ENCODE results near the gene MTMR2.

Gene MTMR2

DNA sequence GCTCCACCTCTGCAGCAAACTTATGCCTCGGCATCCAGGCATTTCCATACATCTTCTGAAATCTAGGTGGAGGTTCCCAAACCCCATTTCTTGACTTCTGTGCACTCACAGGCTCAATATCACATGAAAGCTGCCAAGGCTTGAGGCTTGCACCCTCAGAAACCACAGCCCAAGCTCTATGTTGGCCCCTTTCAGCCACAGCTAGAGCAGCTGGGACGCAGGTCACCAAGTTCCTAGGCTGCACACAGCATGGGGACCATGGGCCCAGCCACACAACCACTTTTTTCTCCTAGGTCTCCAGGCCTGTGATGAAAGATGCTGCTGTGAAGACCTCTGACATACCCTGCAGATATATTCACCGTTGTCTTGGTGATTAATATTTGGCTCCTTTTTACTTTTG, 24.7 kb upstream of the MTMR2 start:
- ChIA-PET CTCF (no interaction called here), POLR2A (no interaction called here)
- TF ChIP-seq, protein P1, sequence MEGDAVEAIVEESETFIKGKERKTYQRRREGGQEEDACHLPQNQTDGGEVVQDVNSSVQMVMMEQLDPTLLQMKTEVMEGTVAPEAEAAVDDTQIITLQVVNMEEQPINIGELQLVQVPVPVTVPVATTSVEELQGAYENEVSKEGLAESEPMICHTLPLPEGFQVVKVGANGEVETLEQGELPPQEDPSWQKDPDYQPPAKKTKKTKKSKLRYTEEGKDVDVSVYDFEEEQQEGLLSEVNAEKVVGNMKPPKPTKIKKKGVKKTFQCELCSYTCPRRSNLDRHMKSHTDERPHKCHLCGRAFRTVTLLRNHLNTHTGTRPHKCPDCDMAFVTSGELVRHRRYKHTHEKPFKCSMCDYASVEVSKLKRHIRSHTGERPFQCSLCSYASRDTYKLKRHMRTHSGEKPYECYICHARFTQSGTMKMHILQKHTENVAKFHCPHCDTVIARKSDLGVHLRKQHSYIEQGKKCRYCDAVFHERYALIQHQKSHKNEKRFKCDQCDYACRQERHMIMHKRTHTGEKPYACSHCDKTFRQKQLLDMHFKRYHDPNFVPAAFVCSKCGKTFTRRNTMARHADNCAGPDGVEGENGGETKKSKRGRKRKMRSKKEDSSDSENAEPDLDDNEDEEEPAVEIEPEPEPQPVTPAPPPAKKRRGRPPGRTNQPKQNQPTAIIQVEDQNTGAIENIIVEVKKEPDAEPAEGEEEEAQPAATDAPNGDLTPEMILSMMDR (IDR thresholded peaks at IDR 0.05; ENCODE audit: control extremely low read depth, extremely low read depth, low read depth, missing control alignments), result no peak
- no peak for DNase-seq (ENCODE audit: extremely low spot score)

DNA sequence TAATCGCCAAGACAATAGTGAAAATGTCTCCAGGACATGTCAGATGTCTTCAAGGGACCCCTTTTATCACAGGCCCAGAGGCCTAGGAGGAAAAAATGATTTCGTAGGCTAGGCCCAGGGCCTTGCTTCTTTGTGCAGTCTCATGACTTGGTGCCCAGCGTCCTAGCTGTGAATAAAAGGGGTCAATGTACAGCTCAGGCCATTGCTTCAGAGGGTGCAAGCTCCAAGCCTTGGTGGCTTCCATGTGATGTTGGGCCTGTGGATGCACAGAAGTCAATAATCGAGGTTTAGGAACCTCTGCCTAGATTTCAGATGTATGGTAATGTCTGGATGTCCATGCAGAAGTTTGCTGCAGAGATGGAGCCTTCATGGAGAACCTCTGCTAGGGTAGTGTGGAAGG, 20.7 kb upstream of the MTMR2 start:
- ChIA-PET CTCF (no interaction called here), POLR2A (no interaction called here)
- DNase-seq (ENCODE audit: extremely low spot score), result no peak
- TF ChIP-seq, protein P1 (IDR thresholded peaks at IDR 0.05; ENCODE audit: control extremely low read depth, extremely low read depth, low read depth, missing control alignments), result no peak

DNA sequence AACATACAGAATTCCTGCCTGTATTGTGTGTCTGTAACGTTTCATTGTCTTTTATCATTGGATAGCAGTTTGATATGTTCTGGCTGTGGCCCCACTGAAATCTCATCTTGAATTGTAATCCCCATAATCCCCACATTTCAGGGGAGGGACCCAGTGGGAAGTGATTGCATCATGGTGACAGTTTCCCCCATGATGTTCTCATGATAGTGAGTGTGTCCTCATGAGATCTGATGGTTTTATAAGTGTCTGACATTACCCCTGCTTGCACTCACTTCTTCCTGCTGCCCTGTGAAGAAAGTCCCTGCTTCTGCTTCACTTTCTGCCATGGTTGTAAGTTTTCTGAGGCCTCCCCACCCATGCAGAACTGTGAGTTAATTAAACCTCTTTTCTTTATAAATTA, 19.6 kb upstream of the MTMR2 start:
- ChIA-PET CTCF (no interaction called here), POLR2A (no interaction called here)
- DNase-seq (ENCODE audit: extremely low spot score), result no peak
- TF ChIP-seq, protein P1 (IDR thresholded peaks at IDR 0.05; ENCODE audit: control extremely low read depth, extremely low read depth, low read depth, missing control alignments), result no peak

DNA sequence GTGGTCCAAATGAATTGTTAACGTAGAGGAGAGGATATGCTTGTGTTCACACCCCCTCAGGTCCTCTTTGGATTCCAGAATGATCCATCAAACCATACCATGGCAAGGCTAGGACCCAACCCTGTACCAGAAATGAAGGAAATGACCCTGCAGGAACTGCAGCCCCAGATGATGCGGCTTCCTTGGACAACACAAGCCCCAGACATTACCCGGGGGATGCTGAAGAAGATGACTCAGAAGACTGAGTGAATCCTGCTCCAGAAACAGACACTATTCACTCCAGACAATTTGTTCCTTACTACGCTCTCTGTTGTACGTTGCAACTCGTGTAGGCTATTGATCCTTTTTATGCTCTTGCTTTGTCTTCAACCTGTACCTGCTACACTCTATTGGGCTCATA, 15.2 kb upstream of the MTMR2 start:
- CTCF ChIA-PET, result no interaction called here
- TF ChIP-seq, protein P1 (IDR thresholded peaks at IDR 0.05; ENCODE audit: control extremely low read depth, extremely low read depth, low read depth, missing control alignments), result no peak

DNA sequence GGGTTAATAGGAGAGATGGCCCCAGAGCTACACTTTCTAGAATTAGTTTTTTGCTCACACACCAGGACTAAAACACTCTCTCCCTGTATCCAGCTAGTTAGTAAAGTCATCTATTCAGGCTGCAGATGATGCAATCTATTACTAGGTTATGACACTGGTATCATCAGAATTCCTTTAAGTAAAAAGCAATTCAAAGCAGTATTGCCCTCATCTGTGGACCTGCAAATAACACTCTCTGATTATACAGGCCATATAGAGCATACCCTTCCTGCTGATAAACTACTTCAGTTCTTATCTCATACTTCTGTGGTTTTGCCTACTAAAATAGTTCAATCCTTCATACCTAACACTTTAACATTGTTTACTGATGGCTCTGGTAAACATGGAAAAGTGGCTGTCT, 13.5 kb upstream of the MTMR2 start:
- TF ChIP-seq, protein P1 (IDR thresholded peaks at IDR 0.05; ENCODE audit: control extremely low read depth, extremely low read depth, low read depth, missing control alignments), result no peak
- CTCF ChIA-PET, result interaction anchor here (0.8 kb wide), 1 partner anchor 73 kb away, joined by 3 read pairs; no protein-coding TSS in a partner anchor
- no peak for DNase-seq (ENCODE audit: extremely low spot score)
- POLR2A ChIA-PET, result no interaction called here

More for the DNA sequence above, 15.2 kb upstream of the MTMR2 start:
- POLR2A ChIA-PET, result no interaction called here
- no peak for DNase-seq (ENCODE audit: extremely low spot score)

DNA sequence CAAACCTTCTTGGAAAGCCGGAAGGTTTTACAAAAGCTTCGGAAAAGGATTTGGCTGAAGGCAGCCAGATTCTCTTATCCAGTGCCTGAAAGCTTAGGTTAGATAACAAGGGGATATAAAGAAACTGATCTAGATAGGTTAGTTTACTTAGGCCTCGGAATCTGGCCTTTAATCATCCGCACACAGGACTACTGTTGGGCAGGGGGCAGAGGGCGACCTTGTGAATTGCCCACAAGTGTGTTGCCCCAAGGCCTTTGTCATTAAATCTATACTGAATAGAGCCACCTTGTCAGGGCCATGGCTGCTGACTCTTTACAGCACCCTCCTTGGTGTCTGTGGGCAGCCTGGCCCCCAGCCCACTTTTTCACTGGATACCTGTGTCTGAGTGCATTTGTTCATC, 9.7 kb upstream of the MTMR2 start:
- ChIA-PET POLR2A (no interaction called here), CTCF (no interaction called here)
- no peak for DNase-seq (ENCODE audit: extremely low spot score)
- TF ChIP-seq, protein P1 (IDR thresholded peaks at IDR 0.05; ENCODE audit: control extremely low read depth, extremely low read depth, low read depth, missing control alignments), result no peak

DNA sequence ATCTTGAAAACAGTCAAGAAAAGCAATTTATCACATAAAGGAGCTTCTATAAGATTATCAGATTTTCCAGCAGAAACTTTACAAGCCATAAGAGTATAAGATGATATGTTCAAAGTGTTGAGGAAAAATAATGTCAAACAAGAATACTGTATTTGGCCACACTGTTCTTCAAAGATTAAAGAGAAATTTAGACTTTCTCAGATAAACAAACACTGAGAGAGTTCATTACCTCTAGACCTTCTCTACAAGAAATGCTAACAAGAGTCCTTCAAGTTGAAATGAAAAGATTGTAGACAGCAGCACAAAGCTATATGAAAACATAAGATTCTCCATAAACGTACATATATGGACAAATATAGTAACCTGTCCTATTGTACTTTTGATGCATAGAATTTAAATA, 8.0 kb upstream of the MTMR2 start:
- TF ChIP-seq, protein P1 (IDR thresholded peaks at IDR 0.05; ENCODE audit: control extremely low read depth, extremely low read depth, low read depth, missing control alignments), result no peak
- CTCF ChIA-PET, result interaction anchor here (1.7 kb wide), 1 partner anchor 9 kb away, joined by 4 read pairs; no protein-coding TSS in a partner anchor
- POLR2A ChIA-PET, result no interaction called here
- DNase-seq (ENCODE audit: extremely low spot score), result no peak

All from GM10248 (cell line).